NCI-H187 (cell line): ENCODE measurements around the gene TMEFF1.
A peak's percentile ranks its signal among the peaks of the same experiment; 100 is the strongest.
"Not testable (repeated sequence)": the region's sequence is repeated elsewhere in the genome, so short reads cannot be mapped to it uniquely, and the experiment has no call there.

Experiments used
- DNase-seq, 2 experiments: peaks; one replicate each; lab custom pipeline; 2025; lab: John Stamatoyannopoulos, UW

Gene TMEFF1

DNA sequence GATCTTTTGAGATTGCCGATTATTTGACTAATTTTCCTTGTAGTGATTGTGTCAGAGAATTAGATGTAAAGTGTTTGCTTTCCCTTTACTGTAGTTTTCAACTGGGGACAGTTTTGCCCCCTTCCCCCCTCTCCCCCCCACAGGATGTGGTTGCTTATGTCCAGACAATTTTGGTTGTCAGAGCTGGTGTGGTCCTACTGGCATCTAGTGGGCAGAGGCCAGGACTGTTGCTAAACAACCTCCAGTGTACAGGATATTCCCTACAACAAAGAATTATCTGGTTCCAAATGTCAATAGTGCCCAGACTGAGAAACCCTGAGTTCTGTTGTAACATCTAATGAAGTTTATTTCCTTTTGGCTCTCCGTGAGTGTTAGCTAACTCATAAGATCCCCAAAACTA, 20.0 kb downstream of the TMEFF1 start:
- DNase-seq, result no peak

DNA sequence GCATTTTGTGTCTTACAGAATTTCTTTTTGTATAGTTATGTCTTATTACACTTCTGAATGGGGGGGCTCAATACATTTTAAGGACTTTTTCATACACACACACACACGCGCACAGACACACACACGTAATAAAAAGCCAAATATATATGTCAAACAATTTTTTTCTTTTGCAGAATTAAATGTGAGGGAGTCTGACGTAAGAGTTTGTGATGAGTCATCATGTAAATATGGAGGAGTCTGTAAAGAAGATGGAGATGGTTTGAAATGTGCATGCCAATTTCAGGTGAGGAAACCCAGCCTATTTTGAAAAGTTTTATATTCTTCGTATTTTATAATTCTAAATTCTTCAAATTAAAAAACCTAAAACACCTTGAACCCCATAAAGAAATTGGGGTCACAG, 25.6 kb downstream of the TMEFF1 start:
- DNase-seq, result no peak

DNA sequence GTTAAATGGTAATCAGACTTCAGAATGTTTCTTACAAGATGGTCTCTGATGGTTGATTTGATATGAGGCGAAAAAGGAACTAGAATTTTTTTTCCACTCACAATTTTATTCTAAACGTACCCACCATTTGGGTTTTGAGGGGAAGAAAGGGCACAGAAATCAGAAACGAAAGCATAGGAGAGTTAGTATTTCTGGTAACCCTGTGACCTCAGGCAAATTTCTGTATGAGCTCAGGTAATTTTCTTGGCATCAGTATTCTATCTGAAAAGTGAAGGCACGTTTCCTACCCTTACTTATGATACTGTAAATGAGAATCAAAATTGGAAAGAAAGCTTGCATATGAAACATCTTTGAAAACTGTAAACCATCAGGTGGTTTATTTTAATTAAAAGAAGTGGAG, 26.5 kb downstream of the TMEFF1 start:
- no peak for DNase-seq

DNA sequence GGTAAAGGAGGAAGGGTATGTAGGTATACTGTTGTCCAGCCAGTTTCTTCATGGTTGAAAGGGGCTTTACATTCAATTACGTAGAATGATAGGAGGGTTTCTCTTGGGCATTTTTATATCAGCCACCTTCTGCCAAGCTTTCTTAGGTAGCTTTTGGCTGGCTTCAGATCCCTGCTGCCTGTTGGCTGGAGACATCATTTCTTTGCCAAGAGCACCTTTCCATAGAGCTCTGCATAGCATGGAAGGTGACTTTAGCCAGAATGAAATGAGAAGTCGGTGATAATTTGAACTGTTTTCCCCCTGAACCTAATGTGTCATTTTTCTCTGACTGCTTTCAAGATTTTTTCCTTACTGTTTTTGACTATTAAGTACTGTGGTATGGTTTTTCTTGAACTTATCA, 26.9 kb downstream of the TMEFF1 start:
- no peak for DNase-seq

DNA sequence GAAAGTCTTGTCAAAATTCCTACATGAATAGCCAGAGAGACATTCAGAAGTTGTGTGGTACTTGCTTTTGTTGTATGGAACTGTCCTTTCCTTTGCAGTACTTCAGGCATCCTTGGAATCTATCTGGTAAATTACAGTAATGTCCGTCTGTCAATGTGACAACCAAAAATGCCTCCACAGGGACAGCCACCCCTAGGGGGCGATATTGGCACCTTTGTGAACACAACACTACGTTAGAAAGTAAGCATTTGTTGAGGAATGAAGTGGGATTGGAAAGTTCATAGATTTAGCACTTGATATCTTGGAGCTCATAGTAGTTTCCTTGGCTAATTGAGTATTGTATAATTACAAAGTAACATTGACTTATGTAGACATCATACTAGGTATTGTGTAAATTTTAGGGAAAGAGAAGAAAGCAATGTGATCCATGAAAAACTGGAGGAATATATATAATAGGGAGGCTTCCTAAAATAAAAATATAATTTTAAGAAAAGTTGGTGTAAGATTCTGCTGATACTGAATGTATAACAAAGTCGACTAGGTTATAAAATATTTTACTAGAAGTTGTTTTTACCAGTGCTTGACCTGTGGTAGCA, 32.7 kb downstream of the TMEFF1 start:
- DNase-seq, result peak in 1 of 2 experiments; percentile 3

DNA sequence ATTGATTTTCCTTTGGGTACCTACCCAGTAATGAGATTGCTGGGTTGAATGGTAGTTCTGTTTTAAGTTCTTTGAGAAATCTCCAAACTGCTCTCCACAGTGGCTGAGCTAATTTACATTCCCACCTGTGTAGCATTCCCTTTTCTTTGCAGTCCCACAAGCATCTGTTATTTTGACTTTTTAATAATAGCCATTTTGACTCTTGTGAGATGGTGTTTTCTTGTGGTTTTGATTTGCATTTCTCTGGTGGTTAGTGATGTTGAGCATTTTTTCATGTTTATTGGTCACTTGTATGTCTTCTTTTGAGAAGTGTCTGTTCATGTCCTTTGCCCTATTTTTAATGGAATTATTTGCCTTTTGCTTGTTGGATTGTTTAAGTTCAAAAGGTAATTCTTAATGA, 34.4 kb downstream of the TMEFF1 start:
- not testable (repeated sequence) for DNase-seq

DNA sequence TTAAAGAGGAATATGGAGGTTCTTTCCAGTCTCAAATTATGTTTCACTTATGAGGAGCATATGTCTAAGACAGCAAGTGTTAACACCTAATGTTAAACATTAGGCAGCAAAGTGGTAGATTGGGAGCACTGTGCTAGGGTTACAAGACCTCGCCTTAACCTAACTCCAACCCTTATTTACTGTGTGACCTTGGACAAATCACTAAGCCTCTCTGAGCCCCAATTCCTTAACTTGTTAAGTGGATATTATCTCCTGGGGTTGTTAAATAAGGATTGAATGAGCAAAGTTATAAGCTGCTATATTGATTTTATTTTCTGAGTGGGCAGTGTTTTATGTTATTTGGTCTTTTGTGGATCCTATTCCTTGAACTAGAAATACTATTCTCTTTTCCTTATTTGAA, 38.3 kb downstream of the TMEFF1 start:
- DNase-seq, result no peak

DNA sequence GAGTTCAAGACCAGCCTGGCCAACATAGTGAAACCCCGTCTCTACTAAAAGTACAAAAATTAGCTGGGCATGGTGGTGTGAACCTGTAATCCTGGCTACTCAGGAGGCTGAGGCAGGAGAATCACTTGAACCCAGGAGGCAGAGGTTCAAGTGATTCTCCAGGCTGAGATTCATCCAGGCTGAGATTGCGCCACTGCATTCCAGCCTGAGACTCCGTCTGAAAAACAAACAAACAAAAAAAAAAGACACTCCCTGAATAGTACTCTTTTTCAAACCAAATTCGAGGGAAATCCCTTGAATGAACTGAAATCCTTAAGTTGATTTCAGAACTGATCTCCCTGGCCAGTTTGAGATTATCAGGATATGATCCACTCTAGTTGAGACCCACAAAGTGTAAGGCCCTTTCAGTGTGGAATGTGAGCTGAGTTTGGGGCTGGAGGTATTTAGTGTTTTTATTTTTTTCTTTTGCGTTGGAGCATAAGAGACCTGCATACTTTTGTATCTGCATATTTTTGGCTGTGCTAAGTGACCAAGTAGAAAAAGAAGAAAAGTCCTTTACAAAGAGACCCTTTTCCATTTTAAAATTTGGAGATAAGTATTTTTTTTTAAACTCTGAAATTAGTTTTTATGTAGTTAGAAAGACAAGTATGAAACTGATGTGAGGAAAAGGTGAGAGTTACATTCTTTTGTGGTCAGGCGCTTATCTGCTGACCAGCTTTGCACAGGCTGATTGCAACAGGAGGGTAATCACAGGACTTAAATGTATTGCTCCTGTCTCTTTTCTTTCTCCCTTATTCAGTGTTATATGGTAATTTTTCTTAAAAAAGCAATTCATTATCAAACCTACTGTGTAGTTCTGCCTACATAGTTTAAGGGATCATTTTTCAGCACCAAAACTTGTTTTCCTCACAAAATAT, 42.9 kb downstream of the TMEFF1 start:
- DNase-seq, result no peak

DNA sequence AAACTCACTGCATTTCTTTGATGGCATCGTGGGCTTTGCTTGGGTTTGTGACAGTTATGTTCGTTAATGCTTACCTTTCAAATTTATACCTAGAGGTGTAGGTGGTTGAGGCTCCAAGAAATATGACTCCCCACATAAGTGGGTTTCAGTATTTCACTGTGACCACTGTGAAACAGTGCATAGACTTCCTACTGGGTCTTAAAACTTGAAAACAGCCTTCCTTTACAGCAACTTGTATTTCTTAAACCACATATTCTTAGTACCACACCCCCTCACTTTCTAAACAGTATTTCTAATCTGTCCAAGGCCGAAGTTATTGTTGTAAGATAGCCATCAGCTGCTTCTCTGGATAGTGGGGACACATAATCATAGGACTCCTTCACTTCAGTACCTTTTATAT, 48.3 kb downstream of the TMEFF1 start:
- no peak for DNase-seq

DNA sequence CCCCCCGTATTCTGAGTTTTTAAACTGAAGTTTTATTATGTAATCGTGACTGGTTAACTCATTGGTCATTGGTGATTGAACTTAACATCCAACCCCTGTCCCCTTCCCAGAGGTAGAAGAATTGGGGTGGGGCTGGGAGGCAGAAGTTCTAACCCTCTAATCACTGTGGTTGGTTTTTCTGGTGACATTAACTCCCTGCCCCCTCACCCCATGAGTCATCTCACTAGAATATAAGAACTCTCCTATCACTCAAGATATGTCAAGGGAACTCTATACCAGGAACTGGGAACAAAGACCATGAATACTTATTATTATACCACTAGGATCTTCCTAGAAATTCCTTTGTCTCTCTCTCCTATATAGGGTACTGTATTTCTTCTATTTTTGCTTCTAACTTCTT, 52.6 kb downstream of the TMEFF1 start:
- no peak for DNase-seq

DNA sequence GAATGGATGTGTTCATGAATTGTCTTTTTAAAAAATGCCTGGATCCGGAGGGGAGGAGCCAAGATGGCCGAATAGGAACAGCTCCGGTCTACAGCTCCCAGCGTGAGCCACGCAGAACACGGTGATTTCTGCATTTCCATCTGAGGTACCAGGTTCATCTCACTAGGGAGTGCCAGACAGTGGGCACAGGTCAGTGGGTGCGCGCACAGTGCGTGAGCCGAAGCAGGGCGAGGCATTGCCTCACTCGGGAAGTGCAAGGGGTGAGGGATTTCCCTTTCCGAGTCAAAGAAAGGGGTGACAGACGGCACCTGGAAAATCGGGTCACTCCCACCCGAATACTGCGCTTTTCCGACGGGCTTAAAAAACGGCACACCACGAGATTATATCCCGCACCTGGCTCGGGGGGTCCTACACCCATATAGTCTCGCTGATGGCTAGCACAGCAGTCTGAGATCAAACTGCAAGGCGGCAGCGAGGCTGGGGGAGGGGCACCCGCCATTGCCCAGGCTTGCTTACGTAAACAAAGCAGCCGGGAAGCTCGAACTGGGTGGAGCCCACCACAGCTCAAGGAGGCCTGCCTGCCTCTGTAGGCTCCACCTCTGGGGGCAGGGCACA, 54.3 kb downstream of the TMEFF1 start:
- not testable (repeated sequence) for DNase-seq

DNA sequence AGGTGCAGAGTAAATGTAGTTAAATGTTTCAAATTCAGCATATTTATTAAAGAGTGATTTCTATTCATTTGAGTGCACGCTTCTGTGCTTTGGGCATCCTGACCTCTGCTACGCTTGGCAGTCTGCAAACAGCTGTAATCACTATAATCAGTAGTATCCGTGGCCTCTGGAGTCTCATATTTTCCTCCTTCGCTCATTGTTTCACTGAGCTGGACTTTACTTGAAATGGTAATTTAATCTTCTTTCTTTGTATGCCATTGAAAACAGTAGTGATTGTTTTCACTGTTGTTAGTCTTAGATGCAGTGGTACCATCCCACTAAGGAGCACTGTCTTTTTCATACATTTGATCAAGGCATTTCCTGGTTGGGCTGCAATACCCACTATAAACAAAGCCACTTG, 61.5 kb downstream of the TMEFF1 start:
- no peak for DNase-seq

DNA sequence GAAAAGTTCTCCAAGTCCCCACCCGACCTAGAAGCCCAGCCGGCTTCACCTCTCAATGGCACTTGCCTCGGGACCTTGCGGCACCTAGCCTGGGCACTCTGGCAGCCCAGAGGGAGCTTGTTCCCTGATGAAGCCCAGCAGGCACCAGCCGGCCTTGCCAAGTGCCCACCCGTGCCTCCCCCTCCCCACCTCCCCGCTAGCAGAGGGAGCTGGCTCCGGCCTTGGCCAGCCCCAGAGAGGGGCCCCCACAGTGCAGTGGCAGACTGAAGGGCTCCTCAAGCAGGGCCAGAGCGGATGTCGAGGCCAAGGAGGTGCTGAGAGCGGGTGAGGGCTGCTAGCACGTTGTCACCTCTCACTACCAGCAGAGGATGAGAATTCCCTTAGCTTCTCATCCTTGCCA, 67.4 kb downstream of the TMEFF1 start:
- no peak for DNase-seq

DNA sequence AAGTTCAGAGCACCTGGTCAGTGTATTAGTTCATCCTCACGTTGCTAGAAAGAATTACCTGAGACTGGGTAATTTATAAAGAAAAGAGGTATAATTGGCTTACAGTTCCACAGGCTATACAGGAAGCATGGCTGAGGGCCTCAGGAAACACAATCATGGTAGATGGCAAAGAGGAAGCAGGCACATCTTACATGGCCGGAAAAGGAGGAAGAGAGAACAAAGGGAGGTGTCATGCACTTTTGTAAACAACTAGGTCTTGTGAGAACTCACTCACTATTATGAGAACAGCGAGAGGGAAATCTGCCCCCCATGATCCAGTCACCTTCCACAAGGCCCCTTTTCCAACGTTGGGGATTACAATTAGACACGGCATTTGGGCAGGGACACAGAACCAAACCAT, 76.1 kb downstream of the TMEFF1 start:
- DNase-seq, result no peak

DNA sequence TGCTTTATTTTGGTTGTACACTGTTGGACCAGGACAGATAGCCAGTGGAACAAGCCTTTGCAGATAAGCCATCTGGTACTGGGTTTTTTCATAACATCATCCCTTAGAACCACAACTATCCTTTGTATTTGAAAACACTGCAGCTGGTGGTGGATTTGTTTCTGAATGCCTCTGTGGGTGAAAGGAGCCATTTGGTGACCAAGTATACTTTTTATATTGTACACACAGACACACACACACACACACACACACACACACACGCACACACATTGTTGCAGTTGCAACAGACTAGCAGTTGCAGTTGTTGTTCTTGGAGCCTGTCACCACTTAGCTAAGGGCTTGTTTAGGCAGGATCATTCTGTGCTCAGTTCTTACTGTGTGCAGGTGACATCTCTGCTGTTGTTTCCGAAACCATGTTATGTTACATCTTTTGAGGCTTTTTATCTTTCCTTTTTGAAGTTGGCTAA, 82.0 kb downstream of the TMEFF1 start:
- DNase-seq, result no peak

DNA sequence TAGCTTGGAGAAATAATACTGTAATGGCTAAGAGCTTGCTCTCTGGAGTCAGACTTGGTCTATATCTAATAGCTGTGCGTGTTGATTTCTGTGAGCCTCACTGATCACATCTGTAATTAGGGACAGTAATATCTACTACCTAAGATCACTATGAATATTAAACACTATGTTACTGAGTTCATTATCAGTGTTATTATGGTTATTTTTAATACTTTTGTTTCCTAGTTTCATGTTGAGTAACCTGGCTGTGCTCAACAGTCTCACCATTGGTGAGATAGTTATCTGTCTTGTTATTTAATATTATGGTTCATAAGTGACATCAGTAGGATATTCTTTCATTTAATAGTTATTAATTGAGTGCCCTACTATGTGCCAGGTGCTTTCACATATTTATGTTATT, 82.5 kb downstream of the TMEFF1 start:
- DNase-seq, result no peak

DNA sequence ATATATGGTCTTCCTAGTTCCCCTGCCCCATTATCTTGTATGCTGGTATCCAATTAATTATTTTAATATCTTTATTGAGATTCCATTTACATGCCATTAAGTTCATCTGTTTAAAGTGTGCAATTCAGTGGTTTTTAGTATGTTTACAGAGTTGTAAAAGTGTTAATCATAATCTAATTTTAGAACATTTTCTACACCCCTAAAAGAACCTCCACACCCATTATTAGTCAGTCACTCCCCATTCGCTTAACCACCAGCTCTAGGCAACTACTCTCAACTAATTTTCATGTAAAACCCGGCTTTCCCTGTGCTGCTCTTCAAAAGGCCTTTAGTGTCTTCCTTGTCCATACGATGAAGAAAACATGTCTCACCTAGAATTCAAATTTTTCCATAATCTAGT, 84.1 kb downstream of the TMEFF1 start:
- no peak for DNase-seq

DNA sequence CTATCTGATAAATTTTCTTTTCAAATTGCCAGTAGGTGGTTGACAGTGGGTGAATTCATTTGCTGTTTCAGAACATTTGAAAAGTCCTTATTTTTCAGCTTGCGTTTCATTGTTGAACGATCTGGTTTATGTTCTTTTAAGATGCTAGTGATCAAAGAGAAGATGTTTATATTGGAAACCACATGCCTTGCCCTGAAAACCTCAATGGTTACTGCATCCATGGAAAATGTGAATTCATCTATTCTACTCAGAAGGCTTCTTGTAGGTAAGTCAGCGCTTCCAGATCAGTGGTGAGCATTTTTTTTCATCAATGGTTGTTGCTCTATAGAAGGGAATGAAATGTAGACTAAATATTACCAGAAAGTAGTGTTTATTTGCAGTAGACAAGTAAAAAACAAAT, 88.3 kb downstream of the TMEFF1 start:
- DNase-seq, result no peak

DNA sequence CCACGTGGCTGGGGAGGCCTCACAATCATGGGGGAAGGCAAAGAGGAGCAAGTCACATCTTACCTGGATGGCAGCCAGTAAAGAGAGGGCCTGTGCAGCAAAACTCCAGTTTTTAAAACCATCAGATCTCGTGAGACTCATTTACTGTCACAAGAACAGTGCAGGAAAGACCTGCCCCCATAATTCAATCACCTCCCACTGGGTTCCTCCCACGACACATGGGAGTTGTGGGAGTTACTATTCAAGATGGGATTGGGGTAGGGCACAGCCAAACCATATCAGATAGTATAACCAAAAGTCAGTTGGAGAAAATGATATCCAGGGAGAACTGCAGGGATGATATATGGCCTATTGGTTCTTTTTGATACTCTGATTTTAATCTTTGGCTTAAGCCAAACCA, 94.9 kb downstream of the TMEFF1 start:
- DNase-seq, result no peak

DNA sequence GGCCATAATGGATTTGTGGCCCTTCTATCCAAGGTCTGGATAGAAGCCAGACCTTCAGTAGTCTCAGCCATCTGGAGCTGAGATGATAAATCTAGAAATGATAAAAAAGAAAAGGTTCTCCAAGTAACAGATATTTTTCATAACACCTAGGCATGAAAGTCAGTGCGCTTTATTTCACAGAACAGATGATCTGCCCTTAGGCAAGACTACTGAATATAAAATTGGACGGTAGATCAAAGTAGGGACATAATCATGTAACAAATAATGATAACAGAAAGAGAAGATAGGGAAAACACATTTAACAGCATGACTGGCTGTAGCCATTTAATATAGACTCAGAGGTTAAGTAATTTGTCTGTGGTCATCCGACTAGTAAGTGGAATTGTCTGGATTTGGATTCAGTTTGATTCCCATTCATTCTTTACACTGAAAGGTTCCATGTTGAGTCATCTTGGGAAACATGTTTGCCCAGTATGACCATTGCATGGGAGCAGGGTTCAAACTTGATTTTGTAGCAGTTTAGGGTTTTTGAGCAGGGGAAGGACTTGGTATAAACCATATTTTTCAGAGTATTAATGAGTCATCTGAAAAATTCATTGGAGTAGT, 100.8 kb downstream of the TMEFF1 start:
- no peak for DNase-seq

DNA sequence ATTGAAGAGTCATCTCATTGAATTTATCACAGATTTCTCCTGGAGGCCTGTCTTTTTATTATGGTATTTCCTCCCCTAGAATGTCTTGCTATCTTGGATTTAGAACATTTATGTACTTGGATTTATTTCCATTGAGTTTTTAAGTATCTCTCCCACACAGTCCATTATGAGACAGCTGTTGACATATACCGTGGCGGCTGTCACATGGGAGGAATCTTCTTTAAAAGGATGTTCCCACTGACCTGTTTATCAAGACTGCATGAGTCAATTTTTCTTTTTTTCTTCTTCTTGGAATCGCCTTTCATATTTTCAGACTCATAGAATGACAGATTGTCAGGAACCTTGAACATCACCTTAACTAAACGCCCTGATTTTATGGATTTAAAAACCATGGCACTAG, 102.1 kb downstream of the TMEFF1 start:
- DNase-seq, result no peak

DNA sequence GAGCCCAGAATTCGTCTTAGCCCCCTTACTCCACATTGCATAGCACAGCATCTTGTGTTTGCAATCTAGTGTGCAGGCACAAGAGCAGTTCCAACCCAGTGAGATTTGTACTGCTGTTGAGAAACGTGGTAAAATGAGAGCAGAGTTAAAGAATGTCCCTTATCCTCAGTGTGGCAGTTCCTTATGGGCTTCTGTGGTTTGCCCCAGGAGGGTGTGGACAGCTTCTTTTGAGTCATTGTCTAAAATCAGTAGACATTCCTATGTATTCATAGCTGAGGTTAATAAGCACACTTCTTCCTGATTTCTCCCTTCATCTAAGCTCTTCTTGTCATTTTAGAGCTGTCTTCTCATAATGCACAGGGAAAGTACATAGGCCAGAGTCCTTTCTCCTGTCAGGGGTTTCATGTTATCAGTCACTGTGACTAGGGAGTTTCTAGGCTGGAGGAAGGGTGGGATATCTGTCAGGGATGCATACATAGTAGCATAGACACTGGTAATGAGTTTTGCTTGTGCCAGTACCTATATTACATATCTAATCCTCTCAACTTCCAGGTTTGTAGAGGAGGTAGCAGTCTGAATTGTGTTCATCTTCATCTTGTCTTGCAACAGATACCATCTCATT, 102.9 kb downstream of the TMEFF1 start:
- DNase-seq, result no peak
